Measurements from ENCODE around the gene ADGRF5.
"Not testable (repeated sequence)": the region's sequence is repeated elsewhere in the genome, so short reads cannot be mapped to it uniquely, and the experiment has no call there.

The ADGRF5 gene

DNA sequence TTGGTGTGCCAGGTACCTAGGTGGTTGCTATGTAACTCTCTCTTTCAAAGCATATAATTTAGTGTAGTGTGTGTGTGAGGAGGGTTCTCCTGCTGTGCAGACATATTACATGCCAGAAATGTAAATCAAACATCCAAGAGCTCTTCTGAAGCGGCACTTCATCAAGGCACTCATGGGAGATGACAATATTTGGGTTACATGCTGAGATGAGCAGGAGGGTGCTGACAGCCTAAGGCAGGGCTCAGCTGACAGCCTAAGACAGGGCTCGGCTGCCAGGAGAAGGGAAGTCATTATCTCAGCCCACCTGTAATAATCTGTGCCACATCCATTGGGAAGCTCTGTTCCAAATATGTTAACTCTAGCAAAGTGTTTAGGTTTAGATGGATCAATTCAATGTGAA lies 39.1 kb downstream of the ADGRF5 start:
- DNase-seq, result peak; percentile 93

DNA sequence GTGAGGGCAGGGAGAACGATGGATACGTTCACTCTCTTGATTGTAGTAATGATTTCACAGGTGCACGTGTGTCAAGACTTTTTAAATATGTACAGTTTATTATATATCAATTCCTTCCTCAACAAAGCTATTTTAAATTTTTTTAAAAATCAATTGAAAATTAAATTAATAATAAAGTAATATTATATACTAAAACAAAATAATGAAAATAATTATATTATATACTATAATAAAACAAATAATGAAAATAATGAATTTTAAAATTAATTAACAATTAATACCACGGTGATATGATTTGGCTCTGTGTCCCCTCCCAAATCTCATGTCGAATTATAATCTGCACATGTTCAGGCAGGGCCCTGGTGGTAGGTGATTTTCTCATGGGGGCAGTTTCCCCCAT lies 42.7 kb downstream of the ADGRF5 start:
- no peak for DNase-seq

DNA sequence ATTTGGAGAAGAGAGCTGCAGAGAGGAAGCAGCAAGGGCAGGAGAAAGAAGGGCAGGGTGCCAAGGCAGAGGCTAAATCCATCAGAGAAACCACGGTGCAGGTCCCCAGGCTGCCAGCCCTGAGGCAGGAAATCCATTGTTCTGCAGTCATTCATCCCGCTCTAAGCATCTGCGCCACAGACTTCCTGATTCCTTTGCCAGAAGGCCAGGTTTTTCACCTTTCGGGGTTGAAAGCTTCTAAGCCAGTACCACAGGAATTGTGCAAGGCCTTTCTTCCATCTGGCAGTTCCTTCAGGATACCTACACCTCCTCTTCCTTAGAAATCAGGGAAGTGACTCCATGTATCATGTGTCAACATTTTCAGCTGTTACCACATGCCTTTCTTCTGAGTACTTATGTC lies 45.6 kb downstream of the ADGRF5 start:
- peak; percentile 53 for DNase-seq

DNA sequence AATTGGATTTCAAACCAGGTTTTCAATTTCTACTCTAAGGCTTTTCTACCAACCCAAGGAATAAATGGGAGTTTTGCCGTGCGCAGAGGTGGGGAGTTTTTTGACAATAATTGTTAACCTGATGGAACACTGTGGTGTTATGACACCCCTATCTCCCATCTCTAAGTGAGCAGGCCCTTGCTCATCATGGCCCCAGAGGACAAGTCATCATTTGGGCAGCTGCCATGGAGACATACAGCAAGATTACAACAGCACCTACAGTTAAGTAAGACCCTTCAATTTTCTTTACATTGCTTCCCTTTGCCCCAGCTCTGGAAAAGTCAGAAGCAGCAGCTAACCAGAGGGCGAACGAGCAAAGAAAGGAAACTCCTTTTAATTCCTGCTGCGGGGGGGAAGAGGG lies 54.3 kb downstream of the ADGRF5 start:
- no peak for DNase-seq

DNA sequence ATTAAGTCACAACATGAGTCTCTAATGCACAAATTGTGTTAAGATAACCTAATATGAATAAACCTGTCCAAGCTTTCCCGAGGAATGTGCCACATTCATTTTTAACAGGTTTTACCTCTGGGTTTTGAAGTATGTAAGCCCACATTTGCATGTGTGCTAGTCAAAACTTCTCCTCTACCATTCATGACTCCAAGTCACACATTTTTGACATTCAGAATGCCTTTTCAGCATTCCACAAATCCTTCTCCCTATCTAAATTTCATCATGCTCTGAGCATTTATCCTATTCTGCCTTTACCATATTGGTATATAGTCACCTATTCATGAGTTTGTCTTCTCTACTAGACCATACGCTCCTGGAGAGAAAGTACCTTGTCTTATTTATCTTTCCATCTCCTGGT lies 56.5 kb downstream of the ADGRF5 start:
- DNase-seq, result no peak

DNA sequence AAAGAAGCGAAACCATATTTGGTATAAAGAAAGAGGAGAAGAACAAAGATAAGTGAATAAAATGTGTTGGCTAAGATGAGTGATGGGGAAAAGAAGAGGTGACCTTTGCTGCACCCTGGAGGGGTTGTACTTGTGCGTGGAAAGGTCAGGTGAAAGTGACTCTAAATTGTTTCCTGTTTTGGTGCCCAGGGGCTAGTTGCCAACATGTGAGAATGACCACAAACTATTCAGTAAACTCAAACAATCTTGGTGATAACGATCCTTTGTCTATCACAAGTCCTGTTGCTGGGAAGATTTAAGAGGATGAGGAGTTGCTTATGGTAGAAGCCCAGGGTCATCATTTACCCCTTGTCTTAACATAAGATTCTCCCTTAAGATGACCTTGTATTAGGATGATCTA lies 57.9 kb downstream of the ADGRF5 start:
- no peak for DNase-seq

DNA sequence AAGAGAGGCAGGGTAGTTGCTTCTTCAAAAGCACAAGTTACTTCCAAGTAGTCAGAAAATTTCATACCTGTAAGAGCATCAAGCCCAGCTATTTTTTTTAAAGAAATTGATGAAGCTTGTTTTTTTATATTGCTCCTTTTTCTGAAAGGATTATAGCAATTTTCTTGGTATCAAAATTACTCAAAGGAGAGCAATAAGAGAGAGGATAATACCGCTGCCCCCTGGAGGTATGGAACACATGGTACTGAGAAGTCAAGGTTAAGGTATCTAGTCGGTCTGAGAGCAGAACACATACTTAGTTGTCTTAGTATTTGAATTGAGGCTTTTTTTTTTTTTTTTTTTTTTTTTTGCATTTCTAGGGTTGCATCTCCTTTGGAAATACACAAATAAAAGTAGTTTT lies 59.4 kb downstream of the ADGRF5 start:
- no peak for DNase-seq

DNA sequence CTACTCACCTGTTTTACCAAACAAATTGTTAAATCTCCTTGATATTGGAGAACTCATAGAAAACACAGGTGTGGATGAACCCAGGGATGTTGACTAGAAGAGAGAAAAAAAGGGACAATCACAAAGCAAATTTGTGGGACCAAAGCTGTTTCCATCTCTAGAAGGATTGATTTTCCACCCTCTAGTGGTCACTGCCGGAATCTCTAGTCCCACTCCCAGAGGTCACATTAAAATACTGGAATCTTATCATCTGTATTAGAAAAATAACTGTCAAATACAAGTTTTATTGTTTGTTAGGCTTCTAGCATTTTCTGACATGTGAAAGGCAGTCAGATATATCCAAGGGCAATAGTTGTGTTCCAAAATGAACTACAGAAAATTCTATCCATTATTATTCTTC lies 65.8 kb downstream of the ADGRF5 start:
- DNase-seq, result peak; percentile 16

DNA sequence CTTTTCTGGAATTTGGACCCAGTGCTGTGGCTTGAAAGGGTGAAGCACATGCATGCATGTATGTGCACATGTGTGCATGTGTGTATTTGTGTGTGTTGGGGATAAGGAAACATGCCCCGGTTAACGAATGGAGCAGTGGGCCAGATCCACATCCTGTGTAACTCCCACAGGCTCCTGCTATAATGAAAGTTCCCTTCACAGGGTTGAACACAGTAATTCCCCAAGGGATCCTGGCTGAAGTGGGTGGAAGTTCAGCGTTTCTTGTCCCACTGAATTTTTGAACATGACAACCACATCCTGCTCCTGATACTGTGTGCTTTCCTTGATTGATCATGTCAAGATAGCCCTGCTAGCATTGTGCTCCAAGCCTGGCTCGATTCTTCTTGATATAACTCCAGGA lies 70.2 kb downstream of the ADGRF5 start:
- not testable (repeated sequence) for DNase-seq

DNA sequence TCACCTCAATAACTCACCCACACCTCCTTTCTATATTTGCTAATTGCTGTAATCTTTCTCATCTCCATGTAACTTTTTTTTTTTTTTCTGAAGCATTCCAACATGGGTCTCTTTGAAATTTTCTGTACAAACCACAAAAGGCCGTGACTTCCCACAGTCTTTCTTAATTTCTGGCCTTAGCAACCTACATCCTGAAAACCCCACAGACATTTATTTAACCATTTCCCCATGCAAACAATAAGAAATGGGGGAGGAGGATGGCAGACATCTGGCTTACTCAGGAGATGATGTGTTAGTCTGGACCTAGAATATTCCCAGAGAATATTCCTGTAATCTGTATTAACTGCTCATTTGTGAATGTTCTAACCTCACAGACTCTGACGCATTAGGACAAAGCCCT lies 70.9 kb downstream of the ADGRF5 start:
- DNase-seq, result no peak

DNA sequence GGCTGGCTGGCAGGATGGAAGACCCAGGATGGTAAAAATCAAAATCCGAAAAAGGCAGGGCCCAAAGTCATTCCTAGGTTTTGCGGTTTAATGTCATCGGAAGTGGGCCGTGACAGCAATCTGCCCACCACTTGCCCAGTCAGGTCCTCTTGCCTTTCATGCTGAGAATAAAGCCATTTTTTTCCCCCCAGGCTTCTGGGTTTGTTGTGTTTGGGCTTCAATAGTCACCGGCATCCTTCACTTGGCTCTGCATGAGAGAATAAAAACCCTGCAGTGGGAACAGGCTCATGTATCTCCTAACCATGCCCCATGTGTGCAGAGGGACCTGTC lies 72.4 kb downstream of the ADGRF5 start:
- no peak for DNase-seq

DNA sequence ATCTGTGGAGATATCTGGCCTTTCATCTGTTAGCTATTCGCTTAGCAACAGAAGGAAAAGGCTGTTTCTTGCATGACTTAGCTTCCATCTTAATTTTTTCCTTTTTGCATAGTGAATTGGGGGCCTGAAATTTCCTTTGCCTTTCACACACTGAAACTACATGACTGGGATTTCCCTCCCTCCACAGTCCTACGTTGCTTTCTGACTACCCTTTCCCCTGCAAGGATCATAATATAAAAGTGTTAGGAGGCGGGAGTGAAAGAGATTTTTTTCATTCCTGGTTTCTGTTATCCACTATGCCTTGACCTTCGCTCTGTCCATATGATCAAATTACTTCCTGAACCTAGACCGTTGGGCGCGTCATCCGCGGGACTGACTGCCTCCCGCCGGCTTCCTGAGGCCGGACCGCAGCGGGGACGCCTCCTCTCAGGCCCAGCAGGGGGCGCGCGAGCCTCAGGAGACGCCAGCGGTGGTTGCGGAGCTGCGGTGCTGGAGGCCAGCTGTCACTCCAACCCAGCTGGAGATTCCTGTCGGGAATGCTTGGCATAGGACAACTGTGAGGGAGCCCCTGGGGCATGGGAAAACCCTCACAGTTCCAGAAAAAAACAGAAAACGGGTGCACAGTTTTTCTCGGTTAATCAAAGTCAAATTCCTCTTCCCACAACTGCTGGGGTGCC lies 72.9 kb downstream of the ADGRF5 start:
- DNase-seq, result peak; percentile 89

DNA sequence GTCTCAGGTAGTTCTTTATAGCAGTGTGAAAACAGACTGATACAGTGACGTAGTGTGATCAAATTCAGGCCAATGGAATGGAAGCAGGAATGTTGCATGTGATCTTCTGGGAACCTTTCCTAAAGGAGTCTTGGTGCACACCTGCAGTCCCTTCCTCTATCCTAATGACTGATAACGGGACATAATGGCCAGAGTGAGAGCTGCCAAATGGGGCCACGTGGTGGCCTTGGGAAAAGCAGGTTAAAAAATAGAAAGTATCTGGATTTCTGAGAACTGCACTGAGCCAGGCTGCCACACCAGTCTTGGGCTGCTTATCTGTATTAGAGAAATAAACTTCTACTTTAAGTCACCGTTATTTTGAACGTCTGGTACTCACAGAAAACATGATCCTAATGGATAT lies 76.6 kb downstream of the ADGRF5 start:
- DNase-seq, result no peak

DNA sequence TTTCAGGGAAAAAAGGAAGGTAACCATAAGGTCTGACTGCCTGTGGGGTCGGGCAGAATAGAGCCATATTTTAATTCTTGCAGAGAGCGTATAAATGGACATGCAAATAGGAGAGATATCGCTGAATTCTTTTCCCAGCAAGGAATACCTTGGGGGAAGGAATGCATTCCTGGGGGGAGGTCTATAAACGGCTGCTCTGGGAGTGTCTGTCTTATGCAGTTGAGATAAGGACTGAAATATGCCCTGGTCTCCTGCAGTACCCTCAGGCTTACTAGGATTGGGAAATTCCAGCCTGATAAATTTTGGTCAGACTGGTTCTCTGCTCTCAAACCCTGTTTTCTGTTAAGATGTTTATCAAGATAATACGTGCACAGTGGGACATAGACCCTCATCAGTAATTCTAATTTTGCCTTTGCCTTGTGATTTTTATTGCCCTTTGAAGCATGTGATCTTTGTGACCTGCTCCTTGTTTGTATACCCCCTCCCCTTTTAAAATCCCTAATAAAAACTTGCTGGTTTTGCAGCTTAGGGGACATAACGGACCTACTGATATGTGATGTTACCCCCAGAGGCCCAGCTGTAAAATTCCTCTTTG lies 79.4 kb downstream of the ADGRF5 start:
- not testable (repeated sequence) for DNase-seq

DNA sequence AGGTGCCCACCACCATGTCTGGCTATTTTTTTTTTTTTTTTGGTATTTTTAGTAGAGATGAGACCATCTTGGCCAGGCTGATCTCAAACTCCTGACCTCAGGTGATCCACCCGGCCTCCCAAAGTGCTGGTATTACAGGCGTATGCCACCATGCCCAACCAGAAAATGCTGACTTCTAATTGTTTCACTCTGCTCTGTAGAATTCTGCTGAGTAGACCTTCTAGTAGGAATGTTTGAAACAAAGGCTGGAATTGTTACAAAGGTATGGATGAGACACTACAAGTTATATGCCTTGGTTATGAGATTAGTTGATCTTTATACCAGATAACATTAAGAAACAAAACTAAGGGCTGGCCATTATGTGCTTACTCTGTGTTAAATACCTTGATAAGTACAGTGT lies 83.7 kb downstream of the ADGRF5 start:
- no peak for DNase-seq

DNA sequence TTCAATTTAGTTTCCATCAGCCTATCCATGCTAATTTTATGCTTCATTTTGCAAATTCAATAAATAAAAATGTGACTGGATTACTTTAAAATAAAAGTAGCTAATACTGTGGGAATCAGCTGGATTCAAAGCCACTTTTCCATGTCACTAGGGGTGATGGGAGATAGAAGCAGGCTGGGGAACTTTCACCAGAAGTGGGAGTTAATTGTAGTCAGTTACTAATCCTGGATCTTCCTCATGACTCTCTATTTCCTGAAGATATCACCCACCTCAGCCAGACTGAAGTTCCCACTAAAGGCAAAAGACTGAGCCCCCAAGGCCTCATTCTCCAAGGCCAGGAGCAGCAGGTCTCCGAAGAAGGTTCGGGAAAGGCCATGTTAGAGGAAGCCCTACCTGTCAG lies 86.7 kb downstream of the ADGRF5 start:
- not testable (repeated sequence) for DNase-seq

DNA sequence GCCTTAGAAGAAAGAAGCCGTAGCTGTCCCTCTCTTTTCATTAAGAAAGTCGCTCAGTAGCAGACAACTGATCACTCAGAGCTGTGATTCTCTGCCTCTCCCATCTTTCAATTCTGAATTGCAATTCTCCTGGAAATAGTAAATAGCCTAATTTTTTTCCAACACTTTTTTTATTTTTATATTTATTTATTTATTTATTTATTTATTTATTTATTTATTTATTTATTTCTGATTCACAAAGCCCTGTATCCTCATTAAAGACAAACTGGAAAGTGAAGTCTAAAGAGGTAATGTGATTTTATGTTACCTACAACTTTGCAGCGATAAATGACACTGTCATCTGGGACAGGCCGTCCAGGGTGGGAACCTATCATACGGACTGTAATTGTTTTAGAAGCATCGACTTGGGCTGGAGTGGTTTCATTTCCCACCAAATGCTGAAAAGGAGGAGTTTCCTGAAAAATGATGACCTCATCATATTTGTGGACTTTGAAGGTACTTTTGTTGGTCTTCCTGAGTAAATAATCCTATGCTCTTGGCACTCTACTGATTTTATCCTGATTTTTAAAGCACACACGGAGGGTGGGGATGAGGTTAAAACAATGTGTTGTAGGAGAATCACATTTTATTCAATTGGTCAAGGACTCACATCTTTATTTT lies 87.4 kb downstream of the ADGRF5 start:
- DNase-seq, result not testable (repeated sequence)

DNA sequence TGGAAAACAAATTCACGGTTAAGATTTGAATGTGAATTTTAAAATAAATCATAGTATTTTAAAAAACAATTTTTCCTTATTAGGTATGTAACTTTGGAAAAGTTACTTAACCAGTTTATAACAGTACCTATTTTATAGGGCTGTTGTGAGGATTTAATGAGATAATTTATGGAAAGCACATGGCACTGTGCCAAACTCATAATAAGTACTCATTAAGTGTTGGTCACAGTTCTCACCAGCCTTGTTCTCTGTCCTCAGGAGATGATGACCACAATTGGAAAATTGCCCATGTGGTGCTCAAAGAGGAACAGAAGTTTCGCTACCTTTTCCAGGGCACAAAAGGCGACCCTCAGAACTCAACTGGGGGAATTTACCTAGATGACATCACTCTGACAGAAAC lies 88.9 kb downstream of the ADGRF5 start:
- DNase-seq, result no peak

DNA sequence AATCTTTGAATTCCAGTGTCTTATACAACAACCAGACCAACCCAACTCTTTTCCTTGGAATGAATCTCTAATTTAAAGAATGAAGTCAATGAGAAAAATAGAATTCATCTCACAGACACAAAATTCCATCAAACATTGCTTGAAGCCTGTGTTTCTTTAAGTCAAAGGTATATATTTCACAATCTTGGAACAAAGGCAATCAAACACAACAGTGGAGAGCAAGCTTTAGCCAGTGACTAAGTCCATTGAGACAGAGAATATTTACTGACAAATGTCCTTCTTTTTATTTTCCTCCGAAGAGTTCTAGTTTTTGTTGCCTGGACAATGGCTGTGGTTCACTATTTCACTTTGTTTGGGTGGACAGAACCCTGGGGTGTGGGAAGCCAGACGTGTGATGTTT lies 92.8 kb downstream of the ADGRF5 start:
- DNase-seq, result no peak

DNA sequence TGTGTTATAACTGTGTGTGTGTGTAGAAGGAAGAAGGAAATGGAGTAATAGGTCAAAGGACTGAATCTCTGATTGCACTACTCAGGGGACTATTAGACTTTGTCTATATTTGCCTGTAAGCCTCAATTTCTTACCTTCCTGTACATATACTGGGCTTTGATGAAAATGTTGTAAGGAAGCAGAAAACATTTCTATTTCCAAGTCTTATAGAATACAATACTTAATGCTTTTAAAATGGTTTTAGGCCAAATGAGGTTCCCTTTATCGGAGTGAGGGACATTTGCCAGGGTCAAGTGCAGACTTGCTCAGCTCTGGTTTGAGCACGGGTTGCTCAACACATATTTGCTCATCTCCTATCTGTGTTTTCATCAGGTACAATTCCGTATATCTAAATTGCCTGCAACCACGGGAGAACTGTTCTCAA lies 100.3 kb downstream of the ADGRF5 start:
- no peak for DNase-seq

DNA sequence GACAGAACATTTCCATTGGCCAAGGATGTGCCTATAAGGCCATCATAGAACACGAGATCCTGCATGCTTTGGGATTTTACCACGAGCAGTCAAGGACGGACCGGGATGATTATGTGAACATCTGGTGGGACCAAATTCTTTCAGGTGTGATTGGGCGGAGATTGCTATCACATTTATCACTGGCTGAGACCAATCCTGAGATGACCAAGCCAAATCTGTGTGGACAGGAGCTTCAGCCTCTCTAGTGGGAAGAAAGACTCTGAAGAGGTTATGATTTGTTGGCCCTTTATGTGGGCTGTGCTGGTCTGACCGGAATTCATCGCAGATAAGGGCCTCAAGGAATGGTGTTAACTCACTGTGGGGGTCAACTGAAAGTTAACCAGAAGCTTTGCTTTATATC lies 102.2 kb downstream of the ADGRF5 start:
- DNase-seq, result no peak

DNA sequence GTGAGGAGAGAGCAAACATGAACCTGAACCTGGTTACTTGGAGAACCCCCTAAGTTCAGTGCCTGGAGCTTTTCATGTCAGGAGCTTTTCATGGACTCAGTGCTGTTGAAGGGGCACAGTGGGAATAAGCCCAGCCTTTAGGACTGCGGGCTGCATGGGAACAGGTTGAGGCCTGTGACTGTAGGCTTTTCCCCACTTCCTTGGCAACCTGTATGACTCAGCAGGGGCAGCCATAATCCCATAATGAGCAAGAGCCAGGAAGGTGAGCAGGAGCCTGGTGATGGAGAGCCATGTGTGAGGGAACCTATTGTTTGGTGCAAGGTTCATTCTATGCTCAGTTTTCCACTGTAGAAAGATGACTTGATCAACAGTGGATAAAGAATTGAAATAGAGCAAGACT lies 105.1 kb downstream of the ADGRF5 start:
- no peak for DNase-seq

DNA sequence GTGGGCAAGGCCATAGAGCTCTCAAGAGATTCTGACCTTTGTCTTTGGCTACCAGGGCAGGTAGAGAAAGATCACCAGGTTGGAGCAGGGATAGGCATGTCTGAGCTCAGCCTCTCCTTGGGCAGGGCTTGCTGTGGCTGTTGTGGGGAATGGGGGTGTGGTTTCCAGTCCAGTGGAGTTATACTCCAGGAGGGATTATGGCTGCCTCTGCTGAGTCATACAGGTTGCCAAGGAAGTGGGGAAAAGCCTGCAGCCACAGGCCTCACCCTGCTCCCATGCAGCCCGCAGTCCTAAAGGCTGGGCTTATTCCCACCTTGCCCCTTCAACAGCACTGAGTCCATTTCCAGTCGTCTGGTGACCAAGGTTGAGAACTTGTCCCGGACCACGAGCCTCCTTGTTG lies 106.6 kb downstream of the ADGRF5 start:
- DNase-seq, result no peak

DNA sequence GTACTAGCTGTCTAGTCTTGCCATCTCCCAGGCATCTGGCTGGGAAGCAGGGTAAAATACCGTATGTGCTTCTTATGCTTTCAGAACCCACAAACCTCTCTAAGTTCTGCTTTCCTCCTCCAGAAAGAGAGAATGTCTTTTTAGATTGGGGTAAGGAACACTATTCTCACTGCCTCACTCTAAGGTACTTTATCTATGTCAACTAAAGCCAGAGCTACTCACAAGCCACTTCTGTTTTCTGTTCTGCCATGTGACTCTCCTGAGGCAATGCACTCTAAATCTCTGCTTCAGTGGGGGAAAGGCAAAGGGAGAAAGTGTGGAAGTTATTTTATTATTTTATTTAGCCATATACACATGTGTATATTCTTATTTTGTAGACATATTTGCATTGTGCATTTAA lies 112.9 kb downstream of the ADGRF5 start:
- DNase-seq, result no peak
